GM12801 (cell line): ENCODE data around the gene MCC.

ENCODE experiments used
- CTCF ChIP-seq: IDR thresholded peaks from one replicate; pipeline ENCODE4 v1.5.1; 2011; ENCODE audit warnings: control low read depth; ENCODE audit not compliant: insufficient read length; ENCODE audit errors: extremely low read depth

Gene MCC

GRCh38 chr5:113203916-113204315 is 284.3 kb downstream of the MCC start:
- TF ChIP-seq CTCF, result no peak

- TF ChIP-seq CTCF, result no peak
These were observed 285.2 kb downstream of the MCC start for GRCh38 chr5:113202746-113203716.

GRCh38 chr5:113202287-113202686 is 286.0 kb downstream of the MCC start:
- no peak for TF ChIP-seq CTCF

- no peak for TF ChIP-seq CTCF
These were observed 286.5 kb downstream of the MCC start for GRCh38 chr5:113201715-113202114.

- no peak for TF ChIP-seq CTCF
These were observed 288.9 kb downstream of the MCC start for GRCh38 chr5:113199122-113199905.

- TF ChIP-seq CTCF, result no peak
These were observed 290.6 kb downstream of the MCC start for GRCh38 chr5:113197456-113198200.

- no peak for TF ChIP-seq CTCF
These were observed 292.5 kb downstream of the MCC start for GRCh38 chr5:113195771-113196170.
